Endometrial microvascular endothelial cells (primary cell): ENCODE data around the gene LSR. TPM values are rescaled to one million over a fixed set of nuclear protein-coding genes. Genes with fewer than 3 reads are reported as not detected.
"Not testable (repeated sequence)": the region's sequence is repeated elsewhere in the genome, so short reads cannot be mapped to it uniquely, and the experiment has no call there.

Experiments
- in situ Hi-C: cut with HindIII; loops from 2 replicates; pipeline ENCODE4 v1.10.0; 2017; ENCODE audit warnings: low sequenced_read_pairs, low pct_unique_long_range_greater_than_20kb; ENCODE audit errors: inconsistent ontology term
- total RNA-seq: library from RNA; depleted of rRNA; stranded (reverse); fragments of >200 nt; gene quantifications from one replicate; pipeline ENCODE4 v1.2.3, GENCODE V29; 2015; ENCODE audit errors: inconsistent ontology term

The LSR gene
- total RNA-seq, 1 donor from 2014 or later = 0.09 TPM

GRCh38 chr19:35278578-35279284 lies 29.9 kb downstream of the LSR start:
- in situ Hi-C loops = no loop called here

GRCh38 chr19:35279374-35279773 lies 30.6 kb downstream of the LSR start:
- in situ Hi-C loops = no loop called here

GRCh38 chr19:35279985-35280821 lies 31.4 kb downstream of the LSR start:
- in situ Hi-C loops = no loop called here

GRCh38 chr19:35281303-35281702 lies 32.5 kb downstream of the LSR start:
- in situ Hi-C loops = no loop called here

- in situ Hi-C loops = no loop called here
Measured at GRCh38 chr19:35284153-35285094, 35.6 kb downstream of the LSR start.

- in situ Hi-C loops = no loop called here
Measured at GRCh38 chr19:35285095-35285449, 36.3 kb downstream of the LSR start.

- in situ Hi-C loops = not testable (repeated sequence)
Measured at GRCh38 chr19:35285465-35285864, 36.7 kb downstream of the LSR start.

- in situ Hi-C loops = not testable (repeated sequence)
Measured at GRCh38 chr19:35286101-35286500, 37.3 kb downstream of the LSR start.

- in situ Hi-C loops = no loop called here
Measured at GRCh38 chr19:35287713-35288112, 38.9 kb downstream of the LSR start.

- in situ Hi-C loops = no loop called here
Measured at GRCh38 chr19:35288331-35288730, 39.5 kb downstream of the LSR start.

GRCh38 chr19:35288906-35289305 lies 40.1 kb downstream of the LSR start:
- in situ Hi-C loops = no loop called here

GRCh38 chr19:35290381-35291127 lies 41.8 kb downstream of the LSR start:
- in situ Hi-C loops = no loop called here

GRCh38 chr19:35291259-35291658 lies 42.5 kb downstream of the LSR start:
- in situ Hi-C loops = no loop called here

- in situ Hi-C loops = no loop called here
Measured at GRCh38 chr19:35291916-35292315, 43.1 kb downstream of the LSR start, which contains the start of gene MAG. Gene MAG, plus strand, starts transcription at chr19:35292161. Its CDS starts 3,248 bp downstream, at chr19:35295409.

- in situ Hi-C loops = no loop called here
Measured at GRCh38 chr19:35292421-35293362, 43.9 kb downstream of the LSR start.

GRCh38 chr19:35293363-35293739 lies 44.5 kb downstream of the LSR start:
- in situ Hi-C loops = no loop called here

- in situ Hi-C loops = no loop called here
Measured at GRCh38 chr19:35293808-35294207, 45.0 kb downstream of the LSR start.

GRCh38 chr19:35294328-35294727 lies 45.5 kb downstream of the LSR start:
- in situ Hi-C loops = no loop called here
